GM18505 (cell line): ENCODE measurements around the gene CDK2AP2.

Source experiments
- ATAC-seq: cut with Tn5 transposase; IDR thresholded peaks from one replicate; pipeline ENCODE4 v1.9.1; 2021; ENCODE audit not compliant: unreplicated experiment
- POLR2A ChIP-seq: IDR thresholded peaks from 4 replicates; pipeline ENCODE4 v1.6.1; 2011; ENCODE audit warnings: borderline replicate concordance; ENCODE audit not compliant: insufficient read depth, insufficient read length; ENCODE audit errors: extremely low read depth

CDK2AP2 gene

DNA sequence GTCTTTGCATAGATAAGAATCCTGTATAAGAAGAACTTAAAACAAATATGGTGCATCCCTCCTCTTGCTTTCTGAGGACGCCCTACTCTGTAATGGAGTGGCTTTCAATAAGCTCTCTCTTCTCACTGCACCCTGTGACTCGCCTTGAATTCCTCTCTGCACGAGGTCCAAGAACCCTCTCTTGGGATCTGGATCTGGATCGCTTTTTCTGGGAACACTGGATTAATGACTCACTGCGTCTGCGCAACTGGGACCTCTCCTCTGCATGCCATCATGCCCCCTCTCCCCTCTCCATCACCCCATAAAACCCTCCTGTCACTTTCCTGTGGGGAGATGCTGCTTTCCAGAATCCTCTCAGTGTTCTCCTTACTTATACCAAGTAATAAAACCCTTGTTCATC, 30.3 kb upstream of the CDK2AP2 start:
- ATAC-seq: no peak
- TF ChIP-seq POLR2A: no peak

DNA sequence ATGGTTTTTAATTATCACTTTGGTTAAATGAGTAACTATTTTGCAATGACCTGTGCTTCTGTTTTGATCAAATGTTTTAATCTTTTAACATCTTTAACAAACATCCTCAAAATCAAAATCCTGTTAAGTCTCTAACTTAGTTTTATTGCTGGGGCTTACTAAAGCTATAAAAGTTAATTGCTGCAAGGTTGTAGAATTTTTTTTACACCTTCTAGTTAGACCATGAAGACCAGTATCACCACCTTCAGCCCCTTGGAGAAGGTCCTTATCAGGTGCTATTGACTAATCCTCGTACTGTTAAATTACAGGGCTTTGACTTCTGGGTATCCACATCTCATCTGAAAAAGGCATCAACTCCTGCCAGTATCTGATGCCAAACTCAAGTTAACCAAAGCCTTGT, 27.6 kb upstream of the CDK2AP2 start:
- TF ChIP-seq POLR2A: no peak
- no peak for ATAC-seq

DNA sequence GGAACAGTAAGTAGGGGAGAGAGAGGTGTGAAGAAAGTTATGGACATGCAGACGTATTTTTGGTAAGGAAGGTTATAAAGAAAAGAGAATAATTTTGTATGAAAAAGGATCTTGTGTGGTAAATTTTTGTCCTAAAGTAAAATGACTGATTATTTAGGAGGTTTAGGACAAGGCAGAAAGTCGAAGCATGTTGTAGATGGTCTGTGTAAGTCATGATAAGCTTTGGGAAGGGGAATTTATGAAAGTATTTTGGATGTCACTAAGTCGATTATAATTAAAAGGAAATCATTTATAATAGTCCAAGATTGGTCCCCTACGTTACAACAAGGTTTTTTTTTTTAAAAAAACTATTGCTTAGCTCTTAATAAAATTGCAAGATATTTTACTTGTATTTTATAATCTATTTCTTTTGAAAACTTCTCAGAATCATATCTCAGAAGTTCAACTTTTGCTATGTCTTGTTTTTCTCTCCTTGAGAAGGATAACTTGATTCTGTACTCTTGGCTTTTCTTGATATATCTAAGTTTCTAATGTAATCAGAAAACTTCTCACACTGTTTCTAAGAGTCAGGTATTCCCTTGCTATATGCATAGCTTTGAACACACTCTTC, 26.2 kb upstream of the CDK2AP2 start:
- no peak for TF ChIP-seq POLR2A
- no peak for ATAC-seq

DNA sequence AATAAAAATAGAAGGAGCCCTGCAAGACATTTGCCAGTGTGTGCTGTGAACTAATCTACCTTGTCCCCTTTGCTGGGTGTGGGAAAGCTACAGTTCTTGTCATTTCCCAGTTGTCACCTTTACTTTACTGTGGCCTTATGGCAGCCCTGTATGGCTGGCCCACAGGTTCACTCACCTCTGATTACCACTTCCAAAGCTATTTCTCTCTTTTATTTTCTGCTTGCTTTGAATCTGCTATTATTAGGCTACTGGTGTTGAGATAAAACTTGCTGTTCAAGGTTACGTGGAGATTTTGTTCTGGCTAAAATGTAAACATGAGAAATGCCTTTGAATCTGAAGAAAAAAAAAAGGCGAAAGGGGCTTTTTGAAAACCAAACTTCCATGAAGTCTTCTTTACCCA, 24.9 kb upstream of the CDK2AP2 start:
- ATAC-seq: no peak
- TF ChIP-seq POLR2A: no peak

DNA sequence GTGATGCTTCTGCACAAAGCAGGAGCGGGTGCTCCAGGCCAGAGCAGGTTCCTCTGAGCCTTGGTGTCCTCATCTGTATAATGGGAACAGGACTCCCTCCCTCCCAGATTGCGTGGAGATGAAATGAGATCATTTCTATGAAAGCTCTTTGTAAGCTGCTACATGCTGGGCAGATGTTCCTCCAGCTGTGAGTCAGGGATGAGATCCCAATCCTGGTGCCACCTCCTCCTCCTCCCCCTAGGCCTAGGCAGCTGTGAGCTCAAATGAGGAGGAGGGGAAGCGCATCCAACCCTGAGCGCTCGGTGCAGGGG, 22.3 kb upstream of the CDK2AP2 start:
- ATAC-seq: no peak
- no peak for TF ChIP-seq POLR2A

DNA sequence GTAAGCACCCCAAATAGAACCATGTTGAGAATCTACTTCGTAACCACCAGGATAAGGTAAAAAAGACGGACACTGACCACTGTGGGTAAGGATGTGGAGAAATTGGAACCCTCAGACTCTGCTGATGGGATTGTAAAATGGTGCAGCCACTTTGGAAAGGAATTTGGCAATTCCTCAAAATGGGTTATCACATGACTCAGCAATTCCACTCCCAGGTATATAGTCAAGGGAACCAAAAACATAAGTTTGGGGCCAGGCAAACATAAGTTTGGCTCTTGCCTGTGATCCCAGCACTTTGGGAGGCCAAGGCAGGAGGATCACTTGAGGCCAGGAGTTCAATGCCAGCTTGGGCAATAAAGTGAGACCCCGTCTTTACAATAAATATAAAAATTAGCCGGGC, 20.4 kb upstream of the CDK2AP2 start:
- ATAC-seq: no peak

DNA sequence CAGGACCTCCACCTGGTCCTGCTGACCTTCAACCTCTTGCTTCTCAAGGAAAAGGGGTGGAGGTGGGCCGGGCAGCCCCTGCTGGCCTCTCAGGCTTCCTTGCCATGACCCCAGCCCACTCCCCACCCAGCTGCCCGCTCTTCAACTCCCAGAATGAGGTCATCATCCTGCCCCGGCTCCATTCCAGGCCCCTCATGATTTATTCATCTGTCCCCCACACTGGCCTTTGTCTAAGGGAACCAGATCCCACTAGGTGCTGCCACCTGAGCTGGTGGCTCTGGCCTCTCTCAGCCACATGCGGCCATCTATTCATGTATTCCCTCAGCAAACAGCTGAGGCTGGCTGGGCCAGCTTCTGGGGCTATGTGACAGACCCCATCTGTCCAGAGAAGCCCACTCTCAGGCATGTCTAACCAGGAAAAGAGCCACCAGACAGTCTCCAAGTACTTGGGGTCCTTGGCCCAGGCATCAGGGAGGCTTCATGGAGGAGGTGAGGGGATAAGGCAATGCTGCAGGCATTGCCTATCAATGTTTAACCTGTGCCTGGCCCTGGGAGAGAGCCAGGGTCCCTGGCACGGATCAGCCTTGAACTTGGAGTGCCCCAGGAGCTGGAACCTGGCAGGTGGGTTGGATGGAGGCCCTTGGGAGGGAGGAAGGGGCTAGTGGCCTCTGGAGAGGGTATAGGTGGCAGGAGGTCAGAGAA, 17.5 kb upstream of the CDK2AP2 start:
- ATAC-seq: no peak
- TF ChIP-seq POLR2A: no peak

More for the DNA sequence above, 20.4 kb upstream of the CDK2AP2 start:
- TF ChIP-seq POLR2A: no peak

DNA sequence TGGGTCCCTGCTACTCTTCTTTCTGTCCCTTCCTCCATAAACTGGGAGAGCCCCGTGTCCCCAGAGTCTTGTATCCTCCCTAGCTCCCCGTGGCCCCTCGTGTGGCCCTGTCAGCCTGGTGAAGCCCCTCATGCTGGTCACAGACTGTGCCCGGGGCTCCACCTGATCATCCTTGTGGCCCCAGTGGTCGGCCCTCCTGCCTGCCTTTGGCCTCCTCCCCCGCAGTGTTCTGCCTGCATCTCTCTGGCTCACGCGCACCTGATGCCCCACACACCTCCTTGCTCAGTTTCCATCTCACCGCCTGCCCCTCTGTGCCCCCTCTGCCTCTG, 16.5 kb upstream of the CDK2AP2 start:
- no peak for ATAC-seq
- no peak for TF ChIP-seq POLR2A

DNA sequence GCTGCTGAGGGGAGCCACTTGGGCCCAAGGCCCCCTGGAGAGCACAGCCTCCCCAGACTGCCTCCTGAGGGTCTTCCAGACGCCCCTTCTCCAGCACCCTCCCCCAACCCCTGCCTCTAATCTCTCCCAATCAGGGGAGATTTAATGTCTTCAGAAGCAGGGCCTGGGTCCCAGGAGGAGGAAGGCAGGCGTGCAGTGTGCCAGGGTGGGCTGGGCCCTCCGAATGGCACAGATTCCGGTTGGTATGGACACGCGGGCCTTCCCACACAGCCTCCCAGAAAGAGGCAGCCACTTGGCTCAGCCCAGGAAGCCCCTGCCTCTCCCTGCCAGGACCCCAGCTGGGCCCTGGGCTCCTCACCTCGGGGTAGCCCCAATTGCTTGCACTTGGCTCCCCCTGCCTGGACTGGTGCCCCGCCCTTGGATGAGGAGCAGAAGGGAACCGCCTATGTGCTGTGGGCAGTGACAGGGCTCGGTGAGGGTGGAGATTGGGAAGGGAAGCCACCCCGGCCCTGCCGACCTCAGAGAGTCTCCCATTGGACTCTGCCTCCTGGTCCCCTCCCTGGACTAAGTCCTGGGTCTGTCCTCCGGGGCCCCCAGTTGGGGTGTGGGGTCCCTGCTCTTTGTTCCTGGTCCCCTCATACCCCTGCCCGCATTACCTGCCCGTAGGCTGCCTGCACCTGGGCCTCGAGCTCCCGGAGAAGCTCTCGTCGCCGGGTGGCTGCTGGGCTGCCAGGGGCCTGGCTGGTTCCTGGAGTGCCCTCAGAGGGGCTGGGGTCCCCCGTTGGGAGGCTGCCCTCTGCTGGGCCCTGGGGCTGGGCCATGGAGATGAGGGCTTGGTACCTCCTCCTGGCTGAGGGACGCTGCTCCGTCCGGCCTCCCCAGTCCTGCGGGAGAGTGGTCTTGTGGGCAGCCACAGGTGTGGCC, 15.9 kb upstream of the CDK2AP2 start:
- ATAC-seq: no peak
- no peak for TF ChIP-seq POLR2A

DNA sequence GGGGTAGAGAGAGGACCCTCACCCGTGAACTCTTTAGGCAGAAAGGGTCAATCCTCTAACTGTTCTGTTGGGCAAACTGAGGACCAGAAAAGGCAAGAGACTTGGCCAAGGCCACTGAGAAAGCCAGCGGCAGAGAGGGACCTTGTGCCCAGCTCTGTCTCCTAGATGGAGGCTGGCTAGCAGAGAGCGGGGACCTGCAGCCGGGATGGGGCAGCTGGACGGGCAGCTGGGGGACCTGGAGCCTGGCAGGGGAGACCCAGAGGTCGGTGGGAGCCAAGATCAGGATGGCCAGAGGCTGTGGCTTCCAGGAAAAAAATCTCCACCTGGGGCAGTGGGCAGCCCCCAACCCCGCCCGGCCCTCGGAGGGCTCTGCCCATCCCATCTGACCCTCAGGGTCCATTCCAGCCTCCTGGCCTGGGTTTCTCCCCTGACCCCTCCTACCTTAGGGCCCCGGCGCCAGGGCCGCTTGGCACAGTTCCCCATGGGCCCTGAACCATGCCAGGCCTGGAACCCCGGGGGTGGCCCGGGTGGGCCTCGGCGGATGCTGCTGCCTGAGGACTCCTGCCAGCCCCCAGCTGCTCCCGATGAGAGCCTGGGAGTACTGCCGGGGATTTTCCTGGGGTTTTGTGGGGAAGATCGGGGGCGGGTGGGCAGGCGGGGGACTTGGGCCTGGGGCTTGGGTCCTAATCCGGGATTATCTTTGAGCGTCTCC, 15.0 kb upstream of the CDK2AP2 start, which contains the start of gene CABP2:
Gene CABP2, minus strand, starts transcription at position 603 of the 712 bp plus-strand sequence. Its CDS starts 120 bp downstream, at position 483.
- no peak for ATAC-seq
- TF ChIP-seq POLR2A: no peak

DNA sequence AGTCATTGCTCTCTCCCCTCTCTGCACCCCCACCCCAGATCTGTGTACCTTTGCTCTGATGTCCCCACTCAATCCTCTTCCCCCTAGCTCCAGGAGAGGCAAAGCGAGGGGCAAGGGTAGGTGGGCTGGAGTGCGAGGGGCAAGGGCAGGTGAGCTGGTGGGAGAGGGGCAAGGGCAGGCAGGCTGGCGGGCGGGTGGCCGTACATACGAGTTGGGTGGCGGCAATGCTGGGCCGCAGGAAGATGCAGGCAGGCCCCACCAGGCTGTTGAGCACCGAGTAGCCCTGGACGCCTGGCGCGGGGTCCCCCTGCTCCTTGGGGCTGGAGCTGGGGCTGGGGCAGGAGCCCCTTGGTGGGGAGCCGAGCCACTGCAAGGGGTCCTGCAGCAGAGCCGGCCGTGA, 14.4 kb upstream of the CDK2AP2 start:
- no peak for TF ChIP-seq POLR2A
- no peak for ATAC-seq

DNA sequence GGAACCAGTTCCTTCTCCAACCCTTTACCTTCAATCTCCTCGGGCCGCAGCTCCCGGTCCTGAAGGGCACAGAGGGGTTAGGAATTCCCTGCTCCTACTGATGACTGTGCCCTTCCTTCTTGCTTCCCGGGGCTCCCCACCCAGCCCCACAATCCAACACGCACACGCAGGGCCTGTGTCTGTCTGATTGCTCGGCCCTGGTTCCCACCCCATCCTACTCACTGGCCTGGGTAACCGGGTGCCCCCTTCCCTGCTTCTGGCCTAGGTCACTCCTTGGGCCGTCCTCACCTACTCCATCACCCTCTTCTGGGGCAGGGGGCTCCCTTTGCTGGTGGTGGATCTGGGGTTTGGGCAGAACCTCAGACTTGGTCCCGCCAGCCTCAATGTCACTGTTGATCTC, 14.0 kb upstream of the CDK2AP2 start:
- ATAC-seq: no peak

DNA sequence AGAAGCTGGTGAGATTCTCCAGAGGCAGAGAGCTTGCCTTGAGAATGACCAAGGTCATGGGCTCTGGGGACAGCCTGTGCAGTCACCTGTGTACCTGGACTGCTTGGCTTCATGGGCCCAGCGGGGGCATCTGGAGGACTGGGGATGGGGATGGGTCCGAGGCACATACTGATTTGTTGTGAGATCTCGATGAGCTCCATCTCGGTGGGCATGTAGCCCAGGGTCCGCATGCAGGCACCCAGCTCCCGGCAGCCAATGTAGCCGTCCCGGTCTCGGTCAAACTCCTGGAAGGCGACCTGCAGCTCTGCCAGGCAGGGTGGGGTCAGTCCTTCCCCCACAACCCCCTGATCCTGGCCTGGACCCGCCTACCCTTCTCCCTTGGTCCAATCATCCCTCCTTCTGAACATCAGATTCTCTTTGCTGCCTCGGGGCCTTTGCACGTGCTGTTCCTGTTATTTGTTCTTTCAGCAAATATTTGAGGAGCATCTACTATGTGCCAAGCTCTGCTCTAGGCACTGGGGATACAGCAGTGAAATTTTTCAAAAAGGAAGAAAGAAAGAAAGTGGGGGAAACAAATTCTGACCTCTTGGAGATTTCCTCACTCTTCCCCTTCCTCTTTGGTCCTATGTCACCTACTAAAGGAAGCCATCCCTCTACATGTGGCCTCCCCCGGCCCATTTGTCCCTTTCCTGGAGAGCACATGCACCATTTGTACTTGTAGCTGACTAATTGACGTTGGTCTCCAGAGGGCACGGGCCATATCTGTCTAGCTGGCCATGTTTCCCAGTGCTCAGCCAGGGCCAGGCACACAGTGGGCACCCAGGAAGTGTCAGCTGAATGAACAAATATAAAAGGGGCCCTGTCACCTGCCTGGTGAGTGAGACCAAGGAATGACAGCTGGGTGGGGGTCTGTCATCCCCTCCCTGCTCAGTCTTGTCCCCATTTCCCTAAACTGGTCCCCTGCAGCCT, 13.2 kb upstream of the CDK2AP2 start:
- no peak for TF ChIP-seq POLR2A
- ATAC-seq: no peak

More for the DNA sequence above, 14.0 kb upstream of the CDK2AP2 start:
- no peak for TF ChIP-seq POLR2A

DNA sequence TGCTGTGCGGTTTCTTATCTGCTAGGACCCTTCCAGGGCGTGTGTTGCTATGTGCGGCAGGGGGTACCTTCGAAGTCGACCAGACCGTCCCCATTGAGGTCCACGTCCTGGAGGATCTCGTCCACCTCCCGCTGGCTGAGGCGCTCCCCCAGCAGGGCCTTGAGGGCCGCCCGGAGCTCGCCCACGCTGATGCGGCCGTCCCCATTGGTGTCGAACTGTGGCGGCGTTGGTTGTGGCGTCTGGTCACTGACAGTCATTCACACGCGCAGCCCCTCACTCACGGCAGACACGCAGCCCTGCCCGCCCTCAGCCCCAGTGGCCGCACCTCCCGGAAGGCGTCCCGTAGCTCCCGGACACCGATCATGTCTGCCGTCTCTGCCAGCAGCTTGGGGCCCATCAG, 11.8 kb upstream of the CDK2AP2 start:
- no peak for TF ChIP-seq POLR2A
- ATAC-seq: no peak
